ENCODE results near the gene EFHC1. TPM values are rescaled to one million over a fixed set of nuclear protein-coding genes. Genes with fewer than 3 reads are reported as not detected.

EFHC1 gene
- total and polyA plus RNA-seq, 12 donors: 3.3 to 14.3 (median 5.8) TPM

- Histone ChIP-seq H3K4me1 (peaks cover 8 to 30% (median 18%) of the 10 kb centered on the region in 9 donors), H3K4me3 (no peak overlapping the region), H3K9me3 (no peaks in the 10 kb centered on the region), H3K27ac (no peak overlapping the region), H3K36me3 (peaks cover 0 to 17% (median 0%) of the 10 kb centered on the region in 9 donors), H3K27me3 (no peaks in the 10 kb centered on the region)
- intact Hi-C loops (cut with DNase I): no loop called here
- no peak for TF ChIP-seq CTCF (IDR thresholded peaks at IDR 0.05)
- 86 to 95% methylated on average over 4 of the region's 4 CpGs for WGBS, 2 donors
- ATAC-seq (no peak), DNase-seq (no peak)
Measured at GRCh38 chr6:52526634-52527033, 106.5 kb downstream of the EFHC1 start.

- no peak for DNase-seq
- no peak for ATAC-seq
- no peak for TF ChIP-seq CTCF (IDR thresholded peaks at IDR 0.05)
- Histone ChIP-seq H3K27ac (no peak overlapping the region), H3K36me3 (peaks cover 0 to 17% (median 0%) of the 10 kb centered on the region in 9 donors), H3K9me3 (no peaks in the 10 kb centered on the region), H3K27me3 (no peaks in the 10 kb centered on the region), H3K4me3 (no peak overlapping the region), H3K4me1 (peaks cover under 1 to 23% (median 10%) of the 10 kb centered on the region in 9 donors)
- intact Hi-C loops (cut with DNase I): no loop called here
- 96 to 98% methylated on average over 7 of the region's 7 CpGs for WGBS, 2 donors
Measured at GRCh38 chr6:52527436-52527835, 107.3 kb downstream of the EFHC1 start.

- WGBS, 2 donors: 95 to 98% methylated on average over 8 of the region's 8 CpGs
- Histone ChIP-seq H3K9me3 (no peaks in the 10 kb centered on the region), H3K36me3 (peaks cover 0 to 29% (median 2%) of the 10 kb centered on the region in 9 donors), H3K4me1 (peaks cover 0 to 6% (median 0%) of the 10 kb centered on the region in 9 donors), H3K4me3 (no peak overlapping the region), H3K27ac (no peak overlapping the region), H3K27me3 (no peaks in the 10 kb centered on the region)
- DNase-seq (no peak), ATAC-seq (no peak)
- intact Hi-C loops (cut with DNase I): no loop called here
- no peak for TF ChIP-seq CTCF (IDR thresholded peaks at IDR 0.05)
Measured at GRCh38 chr6:52529311-52529710, 109.2 kb downstream of the EFHC1 start.

GRCh38 chr6:52530351-52530750 lies 110.2 kb downstream of the EFHC1 start:
- no peaks in the 10 kb centered on the region for H3K9me3 ChIP-seq
- no peak overlapping the region for H3K4me3 ChIP-seq
- no peak overlapping the region for H3K27ac ChIP-seq
- H3K4me1 ChIP-seq: peaks cover 0 to 6% (median 0%) of the 10 kb centered on the region in 9 donors
- H3K36me3 ChIP-seq: peaks cover 0 to 39% (median 12%) of the 10 kb centered on the region in 9 donors
- TF ChIP-seq CTCF (IDR thresholded peaks at IDR 0.05): no peak
- intact Hi-C loops (cut with DNase I): no loop called here
- ATAC-seq (no peak), DNase-seq (no peak)
- 95 to 96% methylated on average over 10 of the region's 10 CpGs for WGBS, 2 donors
- no peaks in the 10 kb centered on the region for H3K27me3 ChIP-seq
